Stomach (tissue), 9 donors: ENCODE results near the gene COL10A1. TPM values are rescaled to one million over a fixed set of nuclear protein-coding genes. Genes with fewer than 3 reads are reported as not detected.

Experiments used
- DNase-seq, 2 donors: peaks; one replicate each; pipeline versions ENCODE4 v3.0.0 to v3.0.0-alpha.2; 2013 to 2019
- H3K27ac ChIP-seq, 5 donors: fragments of 200-600 bp in 4 of 5; sonication (generic) in 4 of 5; one replicate each; pipeline ENCODE4 v1.5.1; 2013 to 2019; ENCODE audit warnings: mild to moderate bottlenecking in 1 of 5, moderate library complexity in 1 of 5
- H3K27me3 ChIP-seq, 3 donors: fragments of 200-600 bp; sonication (generic); one replicate each; pipeline ENCODE4 v1.5.1; 2017 to 2019; ENCODE audit warnings: mixed run types in 1 of 3
- H3K36me3 ChIP-seq, 4 donors: fragments of 200-600 bp; sonication (generic); 1 replicate in 3 of 4; 2 replicates in 1 of 4; pipeline ENCODE4 v1.5.1; 2016 to 2019
- H3K4me1 ChIP-seq, 4 donors: fragments of 200-600 bp; sonication (generic); one replicate each; pipeline ENCODE4 v1.5.1; 2016 to 2019
- H3K4me3 ChIP-seq, 4 donors: fragments of 200-600 bp; sonication (generic) in 3 of 4; one replicate each; pipeline ENCODE4 v1.5.1; 2016 to 2019; ENCODE audit warnings: mild to moderate bottlenecking in 1 of 4
- H3K9me3 ChIP-seq, 4 donors: fragments of 200-600 bp; sonication (generic); one replicate each; pipeline ENCODE4 v1.5.1; 2016 to 2019
- CTCF ChIP-seq, 7 experiments: fragments of 450-650 bp in 4 of 7; fragments of 200-600 bp in 3 of 7; sonication (generic) in 3 of 7; IDR thresholded peaks; one replicate each; pipeline ENCODE4 v1.5.1; 2016 to 2019; ENCODE audit warnings: antibody characterized with exemption in 7 of 7, control low read depth in 2 of 7, mild to moderate bottlenecking in 1 of 7
- EP300 ChIP-seq: sonication (generic); formaldehyde crosslinking; IDR thresholded peaks from one replicate; pipeline ENCODE4 v1.6.1; 2017; ENCODE audit warnings: antibody characterized with exemption
- POLR2A ChIP-seq, 4 donors: fragments of 450-650 bp; IDR thresholded peaks; one replicate each; pipeline ENCODE4 v1.6.1; 2016; ENCODE audit warnings: antibody characterized with exemption in 4 of 4, control low read depth in 2 of 4, mild to moderate bottlenecking in 1 of 4, moderate library complexity in 1 of 4
- POLR2AphosphoS5 ChIP-seq, 3 donors: sonication (generic); formaldehyde crosslinking; IDR thresholded peaks; one replicate each; pipeline ENCODE4 v1.6.1; 2016; ENCODE audit warnings: antibody characterized with exemption in 3 of 3
- WGBS, 5 donors: extraction: QIAGEN DNeasy Blood & Tissue Kit in 3 of 5; methylation state at CpG; one replicate each; pipeline versions ENCODE4 v1.1.5 to v1.1.7; 2013 to 2018; 5-methylcytosine and 5-hydroxymethylcytosine counted together
- intact Hi-C: fragments of 100-400 bp; cut with DNase I; formaldehyde crosslinking; loops from one replicate; pipeline ENCODE4 v1.15.1; 2023; ENCODE audit warnings: low total_unique reads
- polyA plus RNA-seq, 3 donors: library from polyadenylated mRNA; stranded (reverse); fragments of 200-250 nt; gene quantifications; one replicate each; pipeline ENCODE4 v1.2.3, GENCODE V29; 2013
- total RNA-seq, 5 donors: library from RNA; depleted of rRNA; stranded (reverse); fragments of >200 nt; gene quantifications; one replicate each; pipeline versions ENCODE4 v1.1.0 to v1.2.3, GENCODE V29; 2014 to 2016
- donor health status: healthy with polysubstance abuse.
- donor health status: Bipolar disorder and iron deficiency.
- donor health status: healthy.

Gene COL10A1
- total and polyA plus RNA-seq, 8 donors, result 0.37 TPM; not detected in 7

GRCh38 chr6:116088946-116089345 is 37.0 kb downstream of the COL10A1 start:
- intact Hi-C loops, result no loop called here
- Histone ChIP-seq H3K27me3 (no peaks in the 10 kb centered on the region), H3K4me3 (no peak overlapping the region), H3K27ac (no peak overlapping the region), H3K9me3 (no peaks in the 10 kb centered on the region), H3K4me1 (peaks cover 0 to 7% (median 0%) of the 10 kb centered on the region in 4 donors), H3K36me3 (no peaks in the 10 kb centered on the region)
- DNase-seq, result no peak
- TF ChIP-seq POLR2A (IDR thresholded peaks at IDR 0.05), result no peak
- TF ChIP-seq CTCF (IDR thresholded peaks at IDR 0.05), result no peak
- TF ChIP-seq EP300, result no peak
- TF ChIP-seq POLR2AphosphoS5 (IDR thresholded peaks at IDR 0.05), result no peak

- H3K27ac ChIP-seq, result no peak overlapping the region
- intact Hi-C loops, result no loop called here
- TF ChIP-seq POLR2AphosphoS5 (IDR thresholded peaks at IDR 0.05), result no peak
- no peak for TF ChIP-seq EP300
- no peak for TF ChIP-seq CTCF (IDR thresholded peaks at IDR 0.05)
- TF ChIP-seq POLR2A (IDR thresholded peaks at IDR 0.05), result no peak
Measured at GRCh38 chr6:116087437-116088027, 38.4 kb downstream of the COL10A1 start.

GRCh38 chr6:116084284-116084683 is 41.6 kb downstream of the COL10A1 start:
- 77 to 89% (median 84%) methylated on average over 2 of the region's 2 CpGs for WGBS, 5 donors
- no peaks in the 10 kb centered on the region for H3K36me3 ChIP-seq
- no peak overlapping the region for H3K4me3 ChIP-seq
- no peaks in the 10 kb centered on the region for H3K4me1 ChIP-seq
- H3K27ac ChIP-seq, result no peak overlapping the region
- H3K27me3 ChIP-seq, result no peaks in the 10 kb centered on the region
- no peak for TF ChIP-seq CTCF (IDR thresholded peaks at IDR 0.05)
- TF ChIP-seq EP300, result no peak
- no peak for TF ChIP-seq POLR2AphosphoS5 (IDR thresholded peaks at IDR 0.05)
- no peak for TF ChIP-seq POLR2A (IDR thresholded peaks at IDR 0.05)
- H3K9me3 ChIP-seq, result no peaks in the 10 kb centered on the region
- intact Hi-C loops, result no loop called here
- DNase-seq, result no peak

More at GRCh38 chr6:116087437-116088027, 38.4 kb downstream of the COL10A1 start:
- Histone ChIP-seq H3K4me1 (no peaks in the 10 kb centered on the region), H3K36me3 (no peaks in the 10 kb centered on the region), H3K4me3 (no peak overlapping the region), H3K9me3 (no peaks in the 10 kb centered on the region), H3K27me3 (no peaks in the 10 kb centered on the region)
- WGBS, 5 donors, result 56 to 66% (median 60%) methylated on average over 4 of the region's 4 CpGs
- no peak for DNase-seq

- intact Hi-C loops, result no loop called here
- TF ChIP-seq POLR2A (IDR thresholded peaks at IDR 0.05) (no peak), CTCF (IDR thresholded peaks at IDR 0.05) (no peak), EP300 (no peak), POLR2AphosphoS5 (IDR thresholded peaks at IDR 0.05) (no peak)
- 77 to 83% (median 80%) methylated on average over 5 of the region's 5 CpGs for WGBS, 5 donors
- no peaks in the 10 kb centered on the region for H3K27me3 ChIP-seq
- H3K27ac ChIP-seq, result no peak overlapping the region
- no peaks in the 10 kb centered on the region for H3K36me3 ChIP-seq
- DNase-seq, result no peak
- H3K4me1 ChIP-seq, result no peaks in the 10 kb centered on the region
- H3K4me3 ChIP-seq, result no peak overlapping the region
- no peaks in the 10 kb centered on the region for H3K9me3 ChIP-seq
Measured at GRCh38 chr6:116083052-116083451, 42.9 kb downstream of the COL10A1 start.
